K562 (cell line): Measurements from ENCODE around the gene CRYBA4. TPM values are rescaled to one million over a fixed set of nuclear protein-coding genes. Genes with fewer than 3 reads are reported as not detected.

Experiments used
- E2F5 ChIP-seq: sonication (generic); formaldehyde crosslinking; IDR thresholded peaks from 2 replicates; pipeline ENCODE4 v1.8.0; 2022; ENCODE audit warnings: mild to moderate bottlenecking, missing genetic modification reagents
- ELF4 ChIP-seq: fragments of 450-650 bp; formaldehyde crosslinking; IDR thresholded peaks from 2 replicates; pipeline ENCODE4 v1.4.0; 2022; ENCODE audit warnings: missing genetic modification characterization
- ETV1 ChIP-seq: fragments of 450-650 bp; conservative IDR thresholded peaks from 2 replicates; pipeline ENCODE4 v1.6.1; 2016; ENCODE audit warnings: missing genetic modification characterization, control low read depth, low read depth, missing compliant biosample characterization
- KHSRP ChIP-seq: fragments of 450-650 bp; IDR thresholded peaks from 2 replicates; pipeline ENCODE4 v1.6.1; 2017
- MNT ChIP-seq, 2 experiments: fragments of 450-650 bp; conservative IDR thresholded peaks; 2 replicates each; pipeline ENCODE4 v1.6.1; 2017; ENCODE audit warnings: mild to moderate bottlenecking in 2 of 2, moderate library complexity in 2 of 2
- NCOA6 ChIP-seq: fragments of 450-650 bp; IDR thresholded peaks from 2 replicates; pipeline ENCODE4 v1.6.1; 2017; ENCODE audit warnings: mild to moderate bottlenecking
- NFE2L1 ChIP-seq: fragments of 450-650 bp; IDR thresholded peaks from 2 replicates; pipeline ENCODE4 v1.6.1; 2016; ENCODE audit warnings: missing genetic modification characterization, low read depth, mild to moderate bottlenecking, missing compliant biosample characterization, moderate library complexity, borderline replicate concordance
- PHTF2 ChIP-seq: fragments of 250-450 bp; sonication (Bioruptor Pico); IDR thresholded peaks from 2 replicates; pipeline ENCODE4 v1.5.0; 2021; ENCODE audit warnings: mild to moderate bottlenecking
- SIN3A ChIP-seq, 2 experiments: fragments of 150-350 bp in 1 of 2; IDR thresholded peaks; 2 replicates each; pipeline ENCODE4 v1.6.1; 2011 to 2016; ENCODE audit warnings: borderline replicate concordance in 2 of 2, low read depth in 2 of 2, low read length in 2 of 2, mild to moderate bottlenecking in 2 of 2, moderate library complexity in 2 of 2; ENCODE audit not compliant: control insufficient read depth in 1 of 2
- TCF7L2 ChIP-seq: fragments of 150-350 bp; IDR thresholded peaks from 2 replicates; pipeline ENCODE4 v1.6.1; 2016; ENCODE audit warnings: low read depth, mild to moderate bottlenecking, low read length, moderate library complexity
- ZBTB1 ChIP-seq: sonication (generic); formaldehyde crosslinking; IDR thresholded peaks from 2 replicates; pipeline ENCODE4 v1.8.1; 2023; ENCODE audit warnings: missing genetic modification reagents, low read depth, mild to moderate bottlenecking, borderline replicate concordance
- ZBTB17 ChIP-seq: fragments of 450-650 bp; formaldehyde crosslinking; IDR thresholded peaks from 2 replicates; pipeline ENCODE4 v1.4.0; 2020; ENCODE audit warnings: mild to moderate bottlenecking
- ZKSCAN3 ChIP-seq: fragments of 250-450 bp; sonication (Bioruptor Pico); IDR thresholded peaks from 2 replicates; pipeline ENCODE4 v1.4.0; 2020
- ZNF165 ChIP-seq: fragments of 250-450 bp; sonication (Bioruptor Pico); IDR thresholded peaks from 2 replicates; pipeline ENCODE4 v1.4.0; 2020; ENCODE audit warnings: borderline replicate concordance
- ZNF174 ChIP-seq: fragments of 250-450 bp; sonication (Bioruptor Pico); IDR thresholded peaks from 2 replicates; pipeline ENCODE4 v1.4.0; 2020; ENCODE audit warnings: mild to moderate bottlenecking
- ZNF280B ChIP-seq: fragments of 250-450 bp; sonication (Bioruptor Pico); IDR thresholded peaks from 2 replicates; pipeline ENCODE4 v1.5.1; 2021; ENCODE audit warnings: mild to moderate bottlenecking
- ZNF384 ChIP-seq: IDR thresholded peaks from 2 replicates; pipeline ENCODE4 v1.6.1; 2012; ENCODE audit warnings: low read depth, low read length, improper control_type of control experiment
- ZNF551 ChIP-seq: fragments of 250-450 bp; sonication (Bioruptor Pico); IDR thresholded peaks from 2 replicates; pipeline ENCODE4 v1.5.0; 2021; ENCODE audit warnings: mild to moderate bottlenecking, moderate library complexity
- ZNF766 ChIP-seq: fragments of 200-800 bp; sonication (Bioruptor generic); conservative IDR thresholded peaks from 2 replicates; pipeline ENCODE4 v1.6.1; 2016; ENCODE audit warnings: missing genetic modification characterization, missing compliant biosample characterization
- polyA plus RNA-seq, 8 experiments: library from polyadenylated mRNA; depleted of rRNA in 4 of 8; stranded (reverse) in 5 of 8; unstranded in 3 of 8; fragments of >200 nt; fragmentation: Nextera tagmentation in 2 of 8; fragmentation: Illumina TruSeq in 1 of 8; extraction: Ambion mirVana in 2 of 8; extraction: Trizol in 1 of 8; gene quantifications; 2 replicates each; pipeline versions ENCODE4 v1.2.1 to v1.2.3, GENCODE V29; 2011 to 2014; ENCODE audit warnings: inconsistent platforms in 1 of 8, missing spikeins in 1 of 8
- total RNA-seq, 7 experiments: library from RNA; depleted of rRNA in 6 of 7; stranded (reverse); fragments of >200 nt in 6 of 7; fragmentation: Illumina TruSeq in 2 of 7; extraction: Trizol in 2 of 7; gene quantifications; 2 replicates each; pipeline versions ENCODE4 v1.2.1 to v1.2.3, GENCODE V29; 2011 to 2021; ENCODE audit warnings: low replicate concordance in 1 of 7
- TF ChIP-seq, protein P1 (sequence below): sonication (generic); formaldehyde crosslinking; IDR thresholded peaks from 2 replicates; pipeline ENCODE4 v1.8.1; 2022; ENCODE audit warnings: missing genetic modification reagents
- TF ChIP-seq, protein P2 (sequence below): sonication (generic); formaldehyde crosslinking; IDR thresholded peaks from 2 replicates; pipeline ENCODE4 v1.8.0; 2022; ENCODE audit warnings: mild to moderate bottlenecking, low read depth, missing genetic modification reagents

Gene CRYBA4
- total and polyA plus RNA-seq, 9 of the 15 experiments (the other 6 are each of a cell fraction or from before 2014, with no cell fraction given) = 0.59 to 3.3 (median 1.6) TPM

- TF ChIP-seq MNT (conservative IDR thresholded peaks at IDR 0.05) (peak in 1 of 2 experiments; percentile 28; a peak in 1 of 4 replicates), KHSRP (no peak), ZBTB1 (CRISPR knock-in tag) (no peak), ZNF551 (CRISPR knock-in tag) (no peak), E2F5 (no peak), ZNF174 (no peak), ZKSCAN3 (CRISPR knock-in tag) (no peak), ZNF280B (CRISPR knock-in tag) (no peak), ZNF165 (no peak), TCF7L2 (no peak), NFE2L1 (tag) (no peak), PHTF2 (CRISPR knock-in tag) (no peak), ZNF766 (CRISPR knock-in tag) (no peak), ZBTB17 (no peak), SIN3A (IDR thresholded peaks at IDR 0.05; ENCODE audit: borderline replicate concordance in 2 of 2, control insufficient read depth in 1 of 2, low read depth in 2 of 2, low read length in 2 of 2) (no peak), ZNF384 (no peak), ETV1 (tag) (no peak), NCOA6 (no peak), ELF4 (peak; percentile 83)
- TF ChIP-seq, protein P1, sequence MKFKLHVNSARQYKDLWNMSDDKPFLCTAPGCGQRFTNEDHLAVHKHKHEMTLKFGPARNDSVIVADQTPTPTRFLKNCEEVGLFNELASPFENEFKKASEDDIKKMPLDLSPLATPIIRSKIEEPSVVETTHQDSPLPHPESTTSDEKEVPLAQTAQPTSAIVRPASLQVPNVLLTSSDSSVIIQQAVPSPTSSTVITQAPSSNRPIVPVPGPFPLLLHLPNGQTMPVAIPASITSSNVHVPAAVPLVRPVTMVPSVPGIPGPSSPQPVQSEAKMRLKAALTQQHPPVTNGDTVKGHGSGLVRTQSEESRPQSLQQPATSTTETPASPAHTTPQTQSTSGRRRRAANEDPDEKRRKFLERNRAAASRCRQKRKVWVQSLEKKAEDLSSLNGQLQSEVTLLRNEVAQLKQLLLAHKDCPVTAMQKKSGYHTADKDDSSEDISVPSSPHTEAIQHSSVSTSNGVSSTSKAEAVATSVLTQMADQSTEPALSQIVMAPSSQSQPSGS (CRISPR knock-in tag) = no peak
- TF ChIP-seq, protein P2, sequence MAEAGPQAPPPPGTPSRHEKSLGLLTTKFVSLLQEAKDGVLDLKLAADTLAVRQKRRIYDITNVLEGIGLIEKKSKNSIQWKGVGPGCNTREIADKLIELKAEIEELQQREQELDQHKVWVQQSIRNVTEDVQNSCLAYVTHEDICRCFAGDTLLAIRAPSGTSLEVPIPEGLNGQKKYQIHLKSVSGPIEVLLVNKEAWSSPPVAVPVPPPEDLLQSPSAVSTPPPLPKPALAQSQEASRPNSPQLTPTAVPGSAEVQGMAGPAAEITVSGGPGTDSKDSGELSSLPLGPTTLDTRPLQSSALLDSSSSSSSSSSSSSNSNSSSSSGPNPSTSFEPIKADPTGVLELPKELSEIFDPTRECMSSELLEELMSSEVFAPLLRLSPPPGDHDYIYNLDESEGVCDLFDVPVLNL (CRISPR knock-in tag) = no peak
Observed at GRCh38 chr22:26642465-26643417, 21.0 kb downstream of the CRYBA4 start (continued).
